Neural cell (in vitro differentiated cells): ENCODE results near the gene PRKCG. TPM values are rescaled to one million over a fixed set of nuclear protein-coding genes. Genes with fewer than 3 reads are reported as not detected.

ENCODE experiments used
- H2AFZ ChIP-seq: fragments of 200-600, 300-800 bp; sonication (generic), shearing (Covaris generic); 2 replicates; pipeline ENCODE4 v1.6.0; 2014; ENCODE audit warnings: low read depth, mild to moderate bottlenecking, antibody characterized with exemption, low read length, moderate library complexity
- H3F3A ChIP-seq: fragments of 200-600 bp; shearing (Covaris generic); 2 replicates; pipeline ENCODE4 v1.6.1; 2016; ENCODE audit warnings: mild to moderate bottlenecking, moderate library complexity, mixed read lengths, antibody characterized with exemption, low read length; ENCODE audit not compliant: insufficient read depth, poor library complexity, severe bottlenecking
- H3K27ac ChIP-seq: fragments of 200-600, 300-800 bp; sonication (generic), shearing (Covaris generic); 2 replicates; pipeline ENCODE4 v1.5.1; 2014; ENCODE audit warnings: mild to moderate bottlenecking, low read length, moderate library complexity
- H3K27me3 ChIP-seq: fragments of 300-800, 200-600 bp; sonication (generic), shearing (Covaris generic); 2 replicates; pipeline ENCODE4 v1.6.0; 2014; ENCODE audit warnings: mild to moderate bottlenecking, low read depth, low read length, moderate library complexity; ENCODE audit not compliant: insufficient read depth
- H3K36me3 ChIP-seq: fragments of 300-800, 200-600 bp; sonication (generic), shearing (Covaris generic); 2 replicates; pipeline ENCODE4 v1.5.1; 2014; ENCODE audit warnings: mild to moderate bottlenecking, antibody characterized with exemption, low read length, moderate library complexity; ENCODE audit not compliant: insufficient read depth
- H3K4me2 ChIP-seq: fragments of 300-800, 200-600 bp; sonication (generic), shearing (Covaris generic); 2 replicates; pipeline ENCODE4 v1.6.0; 2014; ENCODE audit warnings: mild to moderate bottlenecking, low read length
- H3K4me3 ChIP-seq: fragments of 300-800, 200-600 bp; sonication (generic), shearing (Covaris generic); 2 replicates; pipeline ENCODE4 v1.5.1; 2014; ENCODE audit warnings: mild to moderate bottlenecking, low read length, moderate library complexity
- H3K79me2 ChIP-seq: fragments of 200-600 bp; shearing (Covaris generic); replicated peaks from 2 replicates; pipeline ENCODE4 v1.6.0; 2014; ENCODE audit warnings: mild to moderate bottlenecking, low read length, moderate library complexity; ENCODE audit not compliant: insufficient read depth
- H3K9ac ChIP-seq: fragments of 300-800, 200-600 bp; sonication (generic), shearing (Covaris generic); 2 replicates; pipeline ENCODE4 v1.6.1; 2016; ENCODE audit warnings: mild to moderate bottlenecking, low read length, mixed read lengths
- H3K9me2 ChIP-seq: fragments of 200-600 bp; shearing (Covaris generic); 2 replicates; pipeline ENCODE4 v1.6.1; 2016; ENCODE audit warnings: mild to moderate bottlenecking, low read length, mixed read lengths; ENCODE audit not compliant: insufficient read depth
- H3K9me3 ChIP-seq: fragments of 200-600, 300-800 bp; sonication (generic), shearing (Covaris generic); 2 replicates; pipeline ENCODE4 v1.6.1; 2016; ENCODE audit warnings: mild to moderate bottlenecking, mixed run types, low read length, moderate library complexity, mixed read lengths
- H4K20me1 ChIP-seq: fragments of 200-600 bp; shearing (Covaris generic); 2 replicates; pipeline ENCODE4 v1.6.1; 2016; ENCODE audit warnings: mild to moderate bottlenecking, mixed run types; ENCODE audit not compliant: insufficient read depth
- CTCF ChIP-seq: fragments of 450-650 bp; IDR thresholded peaks from 2 replicates; pipeline ENCODE4 v1.5.1; 2014; ENCODE audit warnings: antibody characterized with exemption, mild to moderate bottlenecking, moderate library complexity; ENCODE audit not compliant: poor library complexity, severe bottlenecking
- EP300 ChIP-seq: fragments of 450-650 bp; conservative IDR thresholded peaks from 2 replicates; pipeline ENCODE4 v1.6.1; 2014; ENCODE audit warnings: antibody characterized with exemption, mild to moderate bottlenecking, moderate library complexity; ENCODE audit not compliant: poor library complexity, severe bottlenecking
- EZH2 ChIP-seq: fragments of 200-600, 300-800 bp; shearing (Covaris generic), sonication (generic); IDR thresholded peaks from 2 replicates; pipeline ENCODE4 v1.6.1; 2014; ENCODE audit warnings: antibody characterized with exemption, low read length, borderline replicate concordance, mild to moderate bottlenecking; ENCODE audit not compliant: insufficient read depth, poor library complexity, severe bottlenecking
- MXI1 ChIP-seq: fragments of 450-650 bp; conservative IDR thresholded peaks from 2 replicates; pipeline ENCODE4 v1.6.1; 2014; ENCODE audit warnings: antibody characterized with exemption, mild to moderate bottlenecking; ENCODE audit not compliant: poor library complexity, severe bottlenecking
- POLR2AphosphoS5 ChIP-seq: IDR thresholded peaks from 2 replicates; pipeline ENCODE4 v1.6.1; 2012
- RAD21 ChIP-seq: fragments of 450-650 bp; conservative IDR thresholded peaks from 2 replicates; pipeline ENCODE4 v1.6.1; 2014; ENCODE audit warnings: antibody characterized with exemption, mild to moderate bottlenecking, moderate library complexity
- REST ChIP-seq: IDR thresholded peaks from 2 replicates; pipeline ENCODE4 v1.6.1; 2012; ENCODE audit warnings: borderline replicate concordance
- SMC3 ChIP-seq: fragments of 450-650 bp; conservative IDR thresholded peaks from 2 replicates; pipeline ENCODE4 v1.6.1; 2014; ENCODE audit warnings: antibody characterized with exemption, mild to moderate bottlenecking, moderate library complexity; ENCODE audit not compliant: poor library complexity
- TAF1 ChIP-seq: IDR thresholded peaks from 2 replicates; pipeline ENCODE4 v1.6.1; 2012; ENCODE audit warnings: low read depth
- polyA plus RNA-seq: library from polyadenylated mRNA; depleted of rRNA; stranded (reverse); fragments of >200 nt; gene quantifications from 2 replicates; pipeline ENCODE4 v1.2.3, GENCODE V29; 2014

The PRKCG gene
- polyA plus RNA-seq, 1 donor from 2014 or later = 0.99 TPM

- Histone ChIP-seq H4K20me1 (no peaks in the 10 kb centered on the region), H3K4me3 (peak overlapping the region; percentile 74), H3K27me3 (no peaks in the 10 kb centered on the region), H3F3A (no peaks in the 10 kb centered on the region), H2AFZ (peak overlapping the region; percentile 72), H3K27ac (peak overlapping the region; percentile 30), H3K9me3 (no peaks in the 10 kb centered on the region), H3K4me2 (peak overlapping the region; percentile 94), H3K9me2 (no peaks in the 10 kb centered on the region), H3K9ac (peak overlapping the region; percentile 66), H3K79me2 (no peaks in the 10 kb centered on the region), H3K36me3 (no peaks in the 10 kb centered on the region)
- TF ChIP-seq CTCF (no peak), EP300 (no peak), TAF1 (no peak), EZH2 (no peak), MXI1 (no peak), REST (no peak), RAD21 (no peak), SMC3 (no peak), POLR2AphosphoS5 (no peak)
Observed at GRCh38 chr19:53878776-53879139, 3.2 kb upstream of the PRKCG start.

- Histone ChIP-seq H3K27me3 (no peaks in the 10 kb centered on the region), H3K36me3 (no peaks in the 10 kb centered on the region), H3K27ac (peak overlapping the region; percentile 67), H2AFZ (peak overlapping the region; percentile 74), H3K79me2 (no peaks in the 10 kb centered on the region), H4K20me1 (no peaks in the 10 kb centered on the region), H3K9me3 (no peaks in the 10 kb centered on the region), H3F3A (no peaks in the 10 kb centered on the region), H3K4me3 (peak overlapping the region; percentile 74), H3K4me2 (peak overlapping the region; percentile 94), H3K9me2 (no peaks in the 10 kb centered on the region), H3K9ac (peak overlapping the region; percentile 66)
- peak; percentile 56 for TF ChIP-seq POLR2AphosphoS5
- TF ChIP-seq EP300 = peak; percentile 52
- no peak for TF ChIP-seq CTCF
- no peak for TF ChIP-seq REST
- TF ChIP-seq MXI1 = peak; percentile 66
- TF ChIP-seq TAF1 = no peak
- TF ChIP-seq RAD21 = peak; percentile 16
Observed at GRCh38 chr19:53879140-53880081, 2.6 kb upstream of the PRKCG start.
